H9 (cell line): Measurements from ENCODE around the gene OCRL. TPM values are rescaled to one million over a fixed set of nuclear protein-coding genes. Genes with fewer than 3 reads are reported as not detected.

Experiments used
- DNase-seq: peaks from one replicate; pipeline ENCODE4 v3.0.0-alpha.2; 2017
- H2AFZ ChIP-seq: one replicate; pipeline ENCODE4 v1.6.1; 2013; ENCODE audit warnings: mild to moderate bottlenecking, low read length, control low read depth, moderate library complexity
- H2AK5ac ChIP-seq: 2 replicates; pipeline ENCODE4 v1.6.1; 2013; ENCODE audit warnings: low read length, control low read depth, mixed read lengths; ENCODE audit not compliant: insufficient read length
- H2BK120ac ChIP-seq: one replicate; pipeline ENCODE4 v1.6.1; 2013; ENCODE audit warnings: low read depth, mild to moderate bottlenecking, low read length, control low read depth, inconsistent platforms; ENCODE audit not compliant: poor library complexity, severe bottlenecking
- H2BK12ac ChIP-seq: 2 replicates; pipeline ENCODE4 v1.6.1; 2013; ENCODE audit warnings: low read length, control low read depth, mixed read lengths, low read depth; ENCODE audit not compliant: insufficient read length
- H2BK15ac ChIP-seq: 2 replicates; pipeline ENCODE4 v1.6.1; 2013; ENCODE audit warnings: low read depth, low read length, control low read depth
- H2BK20ac ChIP-seq: one replicate; pipeline ENCODE4 v1.6.1; 2013; ENCODE audit warnings: low read depth, mild to moderate bottlenecking, low read length, control low read depth, inconsistent platforms; ENCODE audit not compliant: poor library complexity, severe bottlenecking
- H2BK5ac ChIP-seq: 2 replicates; pipeline ENCODE4 v1.6.1; 2013; ENCODE audit warnings: low read length, control low read depth, mixed read lengths; ENCODE audit not compliant: insufficient read length
- H3K14ac ChIP-seq: 2 replicates; pipeline ENCODE4 v1.6.1; 2013; ENCODE audit warnings: low read length, control low read depth; ENCODE audit not compliant: insufficient read depth
- H3K18ac ChIP-seq: 2 replicates; pipeline ENCODE4 v1.6.1; 2013; ENCODE audit warnings: low read depth, mild to moderate bottlenecking, mixed read lengths, low read length, control low read depth; ENCODE audit not compliant: insufficient read length
- H3K23ac ChIP-seq: 2 replicates; pipeline ENCODE4 v1.6.1; 2013; ENCODE audit warnings: low read length, control low read depth, mixed read lengths, low read depth; ENCODE audit not compliant: insufficient read length
- H3K23me2 ChIP-seq: 2 replicates; pipeline ENCODE4 v1.6.1; 2013; ENCODE audit warnings: low read depth, mild to moderate bottlenecking, mixed read lengths, low read length, control low read depth; ENCODE audit not compliant: insufficient read length, poor library complexity, severe bottlenecking
- H3K27ac ChIP-seq: 2 replicates; pipeline ENCODE4 v1.5.1; 2013; ENCODE audit warnings: low read length, control low read depth, mixed read lengths, low read depth; ENCODE audit not compliant: insufficient read length
- H3K27me3 ChIP-seq: 2 replicates; pipeline ENCODE4 v1.6.1; 2013; ENCODE audit warnings: low read length, control low read depth, inconsistent platforms; ENCODE audit not compliant: insufficient read depth
- H3K4ac ChIP-seq: 2 replicates; pipeline ENCODE4 v1.6.1; 2013; ENCODE audit warnings: low read depth, mild to moderate bottlenecking, control low read depth, inconsistent platforms, low read length, moderate library complexity
- H3K4me1 ChIP-seq: 2 replicates; pipeline ENCODE4 v1.6.1; 2013; ENCODE audit warnings: low read length, control low read depth, inconsistent platforms; ENCODE audit not compliant: insufficient read depth
- H3K4me2 ChIP-seq: 2 replicates; pipeline ENCODE4 v1.6.1; 2013; ENCODE audit warnings: low read length, control low read depth, mixed read lengths; ENCODE audit not compliant: insufficient read length, insufficient read depth
- H3K56ac ChIP-seq: 2 replicates; pipeline ENCODE4 v1.6.1; 2013; ENCODE audit warnings: low read depth, mild to moderate bottlenecking, mixed read lengths, low read length, control low read depth; ENCODE audit not compliant: insufficient read length
- H3K79me1 ChIP-seq: 2 replicates; pipeline ENCODE4 v1.6.1; 2013; ENCODE audit warnings: low read depth, mild to moderate bottlenecking, moderate library complexity, low read length, control low read depth, inconsistent platforms; ENCODE audit not compliant: insufficient read depth, poor library complexity, severe bottlenecking
- H3K79me2 ChIP-seq: 2 replicates; pipeline ENCODE4 v1.6.1; 2013; ENCODE audit warnings: low read length, control low read depth, inconsistent platforms; ENCODE audit not compliant: insufficient read depth
- H3K9ac ChIP-seq: 2 replicates; pipeline ENCODE4 v1.6.1; 2013; ENCODE audit warnings: low read length, control low read depth, mixed read lengths; ENCODE audit not compliant: insufficient read length; ENCODE audit errors: extremely low read depth
- H3K9me3 ChIP-seq: one replicate; pipeline ENCODE4 v1.6.1; 2013; ENCODE audit warnings: low read depth, low read length, inconsistent platforms; ENCODE audit not compliant: control insufficient read depth
- H3T11ph ChIP-seq: one replicate; pipeline ENCODE4 v1.6.1; 2013; ENCODE audit warnings: mild to moderate bottlenecking, low read length, control low read depth, inconsistent platforms
- H4K20me1 ChIP-seq: one replicate; pipeline ENCODE4 v1.6.1; 2013; ENCODE audit not compliant: control insufficient read depth, insufficient read length, insufficient read depth
- H4K5ac ChIP-seq: 2 replicates; pipeline ENCODE4 v1.6.1; 2013; ENCODE audit warnings: low read depth, mild to moderate bottlenecking, mixed read lengths, low read length, control low read depth; ENCODE audit not compliant: insufficient read length
- H4K8ac ChIP-seq: replicated peaks from 2 replicates; pipeline ENCODE4 v1.6.1; 2013; ENCODE audit warnings: low read length, control low read depth, mixed read lengths, low read depth; ENCODE audit not compliant: insufficient read length
- H4K91ac ChIP-seq: 2 replicates; pipeline ENCODE4 v1.6.1; 2013; ENCODE audit warnings: low read depth, mild to moderate bottlenecking, moderate library complexity, mixed read lengths, low read length, control low read depth; ENCODE audit not compliant: insufficient read length
- H3K27ac Mint-ChIP-seq, 3 experiments: 2 replicates in 2 of 3; 3 replicates in 1 of 3; pipeline ENCODE4 v1.8.0; 2020 to 2021; ENCODE audit warnings: mixed read lengths in 3 of 3, mild to moderate bottlenecking in 1 of 3, moderate library complexity in 1 of 3
- H3K27me3 Mint-ChIP-seq: 2 replicates; pipeline ENCODE4 v1.8.0; 2021; ENCODE audit warnings: low read depth, mild to moderate bottlenecking, moderate library complexity, mixed read lengths
- H3K36me3 Mint-ChIP-seq, 3 experiments: 2 replicates in 2 of 3; 3 replicates in 1 of 3; pipeline ENCODE4 v1.8.0; 2020 to 2021; ENCODE audit warnings: low read depth in 3 of 3, mixed read lengths in 3 of 3; ENCODE audit not compliant: insufficient read depth in 1 of 3
- H3K4me1 Mint-ChIP-seq, 2 experiments: 2 replicates each; pipeline ENCODE4 v1.8.0; 2020; ENCODE audit warnings: mixed read lengths in 2 of 2
- H3K4me3 Mint-ChIP-seq, 2 experiments: 2 replicates in 1 of 2; 3 replicates in 1 of 2; pipeline ENCODE4 v1.8.0; 2020 to 2021; ENCODE audit warnings: mild to moderate bottlenecking in 2 of 2, mixed read lengths in 2 of 2, moderate library complexity in 1 of 2
- H3K9me3 Mint-ChIP-seq, 2 experiments: 2 replicates in 1 of 2; 3 replicates in 1 of 2; pipeline ENCODE4 v1.8.0; 2020; ENCODE audit warnings: mild to moderate bottlenecking in 2 of 2, mixed read lengths in 2 of 2, moderate library complexity in 1 of 2
- total RNA-seq: library from RNA; stranded (reverse); gene quantifications from 2 replicates; pipeline ENCODE4 v1.2.1, GENCODE V29; 2021
- TF ChIP-seq, protein P1 (sequence below): fragments of 200-600 bp; sonication (generic); conservative IDR thresholded peaks from 3 replicates; pipeline ENCODE4 v1.8.0; 2021; ENCODE audit warnings: antibody characterized with exemption, mild to moderate bottlenecking

The OCRL gene
- total RNA-seq, 1 experiment from 2014 or later, result 31.4 TPM

DNA sequence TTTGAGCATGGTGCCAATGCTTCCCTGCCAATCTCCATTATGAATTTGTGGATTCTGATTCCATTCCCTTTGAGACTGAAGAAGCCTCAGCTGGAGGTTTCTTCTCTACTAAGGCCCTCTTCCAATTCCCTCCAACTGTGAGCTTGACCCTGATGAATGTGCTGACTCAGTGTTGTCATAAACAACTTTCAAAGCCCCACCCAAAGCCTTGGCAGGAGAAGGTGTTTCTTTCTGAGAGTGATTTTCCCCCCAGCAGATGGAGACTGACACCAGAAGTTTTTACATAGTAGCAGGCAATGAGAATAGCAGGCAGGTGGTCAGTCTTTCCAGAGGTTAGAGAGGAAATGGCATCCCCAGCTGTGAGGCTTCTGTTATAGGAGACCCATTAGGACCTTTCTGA, 53.1 kb downstream of the OCRL start:
- Histone ChIP-seq H4K91ac (no peak overlapping the region), H3K9ac (no peak overlapping the region), H2BK120ac (no peak overlapping the region), H3K79me2 (no peaks in the 10 kb centered on the region), H3K18ac (no peak overlapping the region), H2BK20ac (no peak overlapping the region), H3K56ac (no peak overlapping the region), H3K4me1 (peaks cover 2% of the 10 kb centered on the region), H2BK5ac (no peak overlapping the region), H3K14ac (no peak overlapping the region), H4K8ac (no peak overlapping the region), H4K5ac (no peak overlapping the region), H3K4ac (no peak overlapping the region), H2BK12ac (no peak overlapping the region), H3K4me2 (no peak overlapping the region), H3K23me2 (no peaks in the 10 kb centered on the region), H3K27ac (no peak overlapping the region), H4K20me1 (no peaks in the 10 kb centered on the region), H2AK5ac (no peak overlapping the region), H3K27me3 (no peaks in the 10 kb centered on the region), H2BK15ac (no peak overlapping the region), H3K9me3 (no peaks in the 10 kb centered on the region), H3K79me1 (no peaks in the 10 kb centered on the region), H2AFZ (no peak overlapping the region), H3K23ac (no peak overlapping the region), H3T11ph (no peak overlapping the region)
- Mint-ChIP-seq H3K27ac (peak overlapping the region; percentile 6 to 90 (median 90); a peak in 3 of 7 replicates), H3K27me3 (no peaks in the 10 kb centered on the region), H3K9me3 (no peaks in the 10 kb centered on the region), H3K4me1 (peaks cover 10 to 11% of the 10 kb centered on the region in 2 experiments), H3K36me3 (peaks cover 16 to 38% (median 33%) of the 10 kb centered on the region in 3 experiments; a peak in 6 of 7 replicates), H3K4me3 (no peak overlapping the region)
- no peak for DNase-seq
- TF ChIP-seq, protein P1, sequence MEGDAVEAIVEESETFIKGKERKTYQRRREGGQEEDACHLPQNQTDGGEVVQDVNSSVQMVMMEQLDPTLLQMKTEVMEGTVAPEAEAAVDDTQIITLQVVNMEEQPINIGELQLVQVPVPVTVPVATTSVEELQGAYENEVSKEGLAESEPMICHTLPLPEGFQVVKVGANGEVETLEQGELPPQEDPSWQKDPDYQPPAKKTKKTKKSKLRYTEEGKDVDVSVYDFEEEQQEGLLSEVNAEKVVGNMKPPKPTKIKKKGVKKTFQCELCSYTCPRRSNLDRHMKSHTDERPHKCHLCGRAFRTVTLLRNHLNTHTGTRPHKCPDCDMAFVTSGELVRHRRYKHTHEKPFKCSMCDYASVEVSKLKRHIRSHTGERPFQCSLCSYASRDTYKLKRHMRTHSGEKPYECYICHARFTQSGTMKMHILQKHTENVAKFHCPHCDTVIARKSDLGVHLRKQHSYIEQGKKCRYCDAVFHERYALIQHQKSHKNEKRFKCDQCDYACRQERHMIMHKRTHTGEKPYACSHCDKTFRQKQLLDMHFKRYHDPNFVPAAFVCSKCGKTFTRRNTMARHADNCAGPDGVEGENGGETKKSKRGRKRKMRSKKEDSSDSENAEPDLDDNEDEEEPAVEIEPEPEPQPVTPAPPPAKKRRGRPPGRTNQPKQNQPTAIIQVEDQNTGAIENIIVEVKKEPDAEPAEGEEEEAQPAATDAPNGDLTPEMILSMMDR, result no peak
